Cortex of kidney (tissue), 1 donor: ENCODE measurements around the gene SH3BP4.

Experiments
- DNase-seq: peaks from one replicate; lab custom pipeline; 2025; lab: John Stamatoyannopoulos, UW

The SH3BP4 gene

GRCh38 chr2:234967201-234967869 is 15.5 kb downstream of the SH3BP4 start:
- no peak for DNase-seq

- DNase-seq, result no peak
Measured at GRCh38 chr2:234967870-234968208, 16.0 kb downstream of the SH3BP4 start.

GRCh38 chr2:234968631-234969305 is 17.0 kb downstream of the SH3BP4 start:
- DNase-seq, result no peak

- no peak for DNase-seq
Measured at GRCh38 chr2:234969306-234970098, 17.7 kb downstream of the SH3BP4 start.

GRCh38 chr2:234970099-234970440 is 18.3 kb downstream of the SH3BP4 start:
- no peak for DNase-seq

GRCh38 chr2:234970477-234970882 is 18.7 kb downstream of the SH3BP4 start:
- no peak for DNase-seq

GRCh38 chr2:234971496-234971895 is 19.7 kb downstream of the SH3BP4 start:
- no peak for DNase-seq

- no peak for DNase-seq
Measured at GRCh38 chr2:234973008-234973407, 21.2 kb downstream of the SH3BP4 start.

- DNase-seq, result no peak
Measured at GRCh38 chr2:234974501-234975385, 22.9 kb downstream of the SH3BP4 start.

GRCh38 chr2:234975611-234976010 is 23.8 kb downstream of the SH3BP4 start:
- no peak for DNase-seq

GRCh38 chr2:234976479-234977227 is 24.8 kb downstream of the SH3BP4 start:
- DNase-seq, result no peak

- DNase-seq, result no peak
Measured at GRCh38 chr2:234977228-234977679, 25.4 kb downstream of the SH3BP4 start.

GRCh38 chr2:234978466-234979203 is 26.8 kb downstream of the SH3BP4 start:
- DNase-seq, result no peak

GRCh38 chr2:234979204-234980167 is 27.7 kb downstream of the SH3BP4 start:
- DNase-seq, result no peak

GRCh38 chr2:234980451-234981187 is 28.8 kb downstream of the SH3BP4 start:
- no peak for DNase-seq

- DNase-seq, result no peak
Measured at GRCh38 chr2:234981197-234982095, 29.6 kb downstream of the SH3BP4 start.

- no peak for DNase-seq
Measured at GRCh38 chr2:234982096-234982834, 30.4 kb downstream of the SH3BP4 start.
